Measurements from ENCODE around the gene SPATA2L.

DNA sequence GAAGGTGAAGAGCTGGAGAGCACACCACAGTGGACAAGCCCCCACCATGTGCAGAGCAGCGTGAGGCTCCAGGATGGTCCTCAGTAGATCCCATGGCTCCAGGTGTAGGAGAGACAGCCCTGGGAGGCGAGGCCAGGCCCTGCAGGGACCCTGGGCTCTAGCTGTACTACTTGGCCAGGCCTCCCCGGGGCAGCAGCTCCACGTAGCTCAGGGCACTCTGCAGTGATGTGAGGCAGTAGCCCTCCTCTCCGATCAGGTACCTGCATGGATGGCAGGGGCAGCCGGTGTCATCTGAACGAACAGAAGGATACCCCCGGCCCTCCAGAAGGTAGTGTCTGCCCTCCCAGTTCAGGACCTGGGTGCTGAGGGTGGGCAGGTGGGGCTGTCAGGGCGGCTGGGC lies 6.2 kb upstream of the SPATA2L start:
- TF ChIP-seq, protein P1, sequence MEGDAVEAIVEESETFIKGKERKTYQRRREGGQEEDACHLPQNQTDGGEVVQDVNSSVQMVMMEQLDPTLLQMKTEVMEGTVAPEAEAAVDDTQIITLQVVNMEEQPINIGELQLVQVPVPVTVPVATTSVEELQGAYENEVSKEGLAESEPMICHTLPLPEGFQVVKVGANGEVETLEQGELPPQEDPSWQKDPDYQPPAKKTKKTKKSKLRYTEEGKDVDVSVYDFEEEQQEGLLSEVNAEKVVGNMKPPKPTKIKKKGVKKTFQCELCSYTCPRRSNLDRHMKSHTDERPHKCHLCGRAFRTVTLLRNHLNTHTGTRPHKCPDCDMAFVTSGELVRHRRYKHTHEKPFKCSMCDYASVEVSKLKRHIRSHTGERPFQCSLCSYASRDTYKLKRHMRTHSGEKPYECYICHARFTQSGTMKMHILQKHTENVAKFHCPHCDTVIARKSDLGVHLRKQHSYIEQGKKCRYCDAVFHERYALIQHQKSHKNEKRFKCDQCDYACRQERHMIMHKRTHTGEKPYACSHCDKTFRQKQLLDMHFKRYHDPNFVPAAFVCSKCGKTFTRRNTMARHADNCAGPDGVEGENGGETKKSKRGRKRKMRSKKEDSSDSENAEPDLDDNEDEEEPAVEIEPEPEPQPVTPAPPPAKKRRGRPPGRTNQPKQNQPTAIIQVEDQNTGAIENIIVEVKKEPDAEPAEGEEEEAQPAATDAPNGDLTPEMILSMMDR (IDR thresholded peaks at IDR 0.05; ENCODE audit: borderline replicate concordance, extremely low read depth, low read length, poor library complexity, severe bottlenecking), result no peak
- TF ChIP-seq EZH2 (IDR thresholded peaks at IDR 0.05; ENCODE audit: borderline replicate concordance, low read depth, low read length, severe bottlenecking), result no peak

Data from DND-41 (cell line).